ENCODE results near the gene CLEC16A.

DNA sequence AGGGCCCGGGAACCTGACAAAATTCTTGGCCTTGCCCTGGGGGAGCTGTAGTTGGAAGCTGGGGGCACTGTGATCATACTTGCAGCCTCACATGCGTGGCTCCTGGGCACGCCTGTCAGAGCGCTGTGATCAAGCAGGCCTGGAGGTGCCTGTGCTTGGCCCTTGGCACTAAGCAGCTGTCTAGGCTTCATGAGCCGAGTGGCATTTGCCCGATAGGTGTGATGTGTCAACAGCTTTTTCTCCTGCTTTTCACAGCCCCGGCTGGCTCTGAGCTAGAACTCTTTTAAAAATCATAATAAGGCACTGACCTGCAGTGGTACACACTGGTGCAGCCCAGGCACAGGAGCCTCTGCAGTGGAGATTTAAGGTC is 197.9 kb downstream of the CLEC16A start:
- TF ChIP-seq POLR2A (IDR thresholded peaks at IDR 0.05; ENCODE audit: low read depth, low read length) (no peak), POLR2AphosphoS5 (IDR thresholded peaks at IDR 0.05; ENCODE audit: low read depth, low read length) (no peak), TAF1 (IDR thresholded peaks at IDR 0.05; ENCODE audit: low read depth, low read length) (no peak)

Data from GM12891 (cell line).